T1000 (cell line): ENCODE measurements around the gene ABCC10.
"Not testable (repeated sequence)": the region's sequence is repeated elsewhere in the genome, so short reads cannot be mapped to it uniquely, and the experiment has no call there.

ENCODE experiments used
- DNase-seq: peaks from one replicate; lab custom pipeline; 2025; ENCODE audit warnings: mixed read lengths; lab: John Stamatoyannopoulos, UW

ABCC10 gene, protein sequence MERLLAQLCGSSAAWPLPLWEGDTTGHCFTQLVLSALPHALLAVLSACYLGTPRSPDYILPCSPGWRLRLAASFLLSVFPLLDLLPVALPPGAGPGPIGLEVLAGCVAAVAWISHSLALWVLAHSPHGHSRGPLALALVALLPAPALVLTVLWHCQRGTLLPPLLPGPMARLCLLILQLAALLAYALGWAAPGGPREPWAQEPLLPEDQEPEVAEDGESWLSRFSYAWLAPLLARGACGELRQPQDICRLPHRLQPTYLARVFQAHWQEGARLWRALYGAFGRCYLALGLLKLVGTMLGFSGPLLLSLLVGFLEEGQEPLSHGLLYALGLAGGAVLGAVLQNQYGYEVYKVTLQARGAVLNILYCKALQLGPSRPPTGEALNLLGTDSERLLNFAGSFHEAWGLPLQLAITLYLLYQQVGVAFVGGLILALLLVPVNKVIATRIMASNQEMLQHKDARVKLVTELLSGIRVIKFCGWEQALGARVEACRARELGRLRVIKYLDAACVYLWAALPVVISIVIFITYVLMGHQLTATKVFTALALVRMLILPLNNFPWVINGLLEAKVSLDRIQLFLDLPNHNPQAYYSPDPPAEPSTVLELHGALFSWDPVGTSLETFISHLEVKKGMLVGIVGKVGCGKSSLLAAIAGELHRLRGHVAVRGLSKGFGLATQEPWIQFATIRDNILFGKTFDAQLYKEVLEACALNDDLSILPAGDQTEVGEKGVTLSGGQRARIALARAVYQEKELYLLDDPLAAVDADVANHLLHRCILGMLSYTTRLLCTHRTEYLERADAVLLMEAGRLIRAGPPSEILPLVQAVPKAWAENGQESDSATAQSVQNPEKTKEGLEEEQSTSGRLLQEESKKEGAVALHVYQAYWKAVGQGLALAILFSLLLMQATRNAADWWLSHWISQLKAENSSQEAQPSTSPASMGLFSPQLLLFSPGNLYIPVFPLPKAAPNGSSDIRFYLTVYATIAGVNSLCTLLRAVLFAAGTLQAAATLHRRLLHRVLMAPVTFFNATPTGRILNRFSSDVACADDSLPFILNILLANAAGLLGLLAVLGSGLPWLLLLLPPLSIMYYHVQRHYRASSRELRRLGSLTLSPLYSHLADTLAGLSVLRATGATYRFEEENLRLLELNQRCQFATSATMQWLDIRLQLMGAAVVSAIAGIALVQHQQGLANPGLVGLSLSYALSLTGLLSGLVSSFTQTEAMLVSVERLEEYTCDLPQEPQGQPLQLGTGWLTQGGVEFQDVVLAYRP (N-terminal part only)

DNA sequence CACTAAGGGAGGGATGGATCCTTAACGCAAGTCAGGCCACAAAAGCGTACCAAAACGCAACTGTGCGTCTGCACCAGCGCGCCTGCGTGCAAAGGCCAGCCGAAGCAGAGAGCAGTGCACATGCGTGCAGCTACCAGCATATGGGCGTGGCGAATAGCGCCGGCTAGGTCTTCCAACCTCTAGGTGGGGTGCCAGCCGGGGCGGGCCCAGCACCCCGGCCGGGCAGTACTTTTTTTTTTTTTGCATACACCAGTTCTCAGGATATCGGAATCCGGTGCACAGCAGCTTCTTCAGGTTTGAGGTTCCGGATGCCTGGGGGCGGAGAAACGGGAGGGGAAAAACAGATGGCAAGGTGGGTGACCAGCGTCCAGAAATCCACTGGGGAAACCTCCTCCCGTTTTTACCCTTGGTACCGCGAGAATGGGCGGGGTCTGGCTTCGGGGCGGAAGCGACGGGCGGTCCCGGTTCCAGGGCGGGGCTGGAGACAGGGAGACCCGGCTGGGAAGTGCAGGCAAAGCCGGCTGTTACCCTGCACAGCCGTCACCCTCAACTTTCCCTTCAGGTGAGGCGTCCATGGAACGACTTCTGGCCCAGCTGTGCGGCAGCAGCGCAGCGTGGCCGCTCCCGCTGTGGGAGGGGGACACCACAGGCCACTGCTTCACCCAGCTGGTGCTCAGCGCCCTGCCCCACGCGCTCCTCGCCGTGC, at the start of gene ABCC10:
TSS of gene ABCC10 (plus strand) at position 136 of the 706 bp plus-strand sequence. CDS start at position 574, 438 bp downstream.
- peak; percentile 96 for DNase-seq

DNA sequence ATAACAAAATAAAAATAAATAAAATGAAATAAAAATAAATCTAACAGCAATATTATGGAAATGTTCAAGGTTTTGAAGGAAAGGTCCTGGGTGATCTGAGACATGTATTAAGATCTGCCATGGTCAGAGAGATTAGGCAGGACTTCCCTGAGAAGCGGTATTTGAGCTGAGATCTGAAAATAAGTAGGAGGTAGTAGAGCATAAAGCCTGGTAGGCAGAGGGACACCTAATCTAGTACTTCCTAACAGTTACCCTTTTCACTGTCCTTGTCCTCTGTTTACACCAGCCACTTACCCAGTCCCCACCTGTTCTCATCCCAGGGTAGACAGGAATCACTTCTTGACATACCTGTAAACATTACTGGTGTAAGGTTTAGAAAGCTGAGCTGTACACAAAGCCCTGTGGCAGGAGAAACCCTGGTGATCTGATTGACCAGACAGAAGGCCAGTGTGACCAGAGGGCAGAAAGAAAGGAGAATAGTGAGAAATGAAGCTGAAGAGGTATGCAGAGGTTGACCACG, 49.6 kb upstream of the ABCC10 start:
- no peak for DNase-seq

DNA sequence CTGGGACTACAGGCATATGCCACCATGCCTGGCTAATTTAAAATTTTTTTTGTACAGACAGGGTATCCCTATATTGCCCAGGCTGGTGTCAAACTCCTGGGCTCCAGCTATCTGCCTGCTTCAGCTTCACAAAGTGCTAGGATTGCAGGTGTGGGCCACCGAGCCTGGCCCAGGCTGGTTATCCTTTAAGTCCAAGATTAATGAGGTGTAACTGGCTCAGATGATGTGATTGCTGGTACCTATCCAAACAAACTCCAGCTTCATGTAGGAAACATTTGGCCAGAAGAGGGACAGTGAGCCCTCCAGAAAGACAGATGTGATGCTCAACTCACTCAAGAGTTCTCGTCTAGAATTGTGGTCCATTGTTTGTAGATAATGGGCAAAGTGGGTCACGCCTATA, 48.7 kb upstream of the ABCC10 start:
- DNase-seq = no peak

DNA sequence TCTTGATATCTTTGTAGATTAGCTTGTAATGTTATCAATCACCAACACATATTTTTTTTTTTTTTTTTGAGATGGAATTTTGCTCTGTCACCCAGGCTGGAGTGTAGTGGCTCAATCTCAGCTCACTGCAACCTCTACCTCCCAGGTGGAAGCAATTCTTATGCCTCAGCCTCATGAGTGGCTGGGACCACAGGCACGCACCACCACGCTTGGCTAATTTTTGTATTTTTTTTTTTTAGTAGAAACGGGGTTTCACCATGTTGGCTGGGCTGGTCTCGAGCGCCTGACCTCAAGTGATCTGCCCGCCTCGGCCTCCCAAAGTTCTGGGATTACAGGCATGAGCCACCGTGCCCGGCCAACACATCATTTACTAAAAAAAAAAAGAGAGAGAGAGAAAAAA, 46.5 kb upstream of the ABCC10 start:
- not testable (repeated sequence) for DNase-seq

DNA sequence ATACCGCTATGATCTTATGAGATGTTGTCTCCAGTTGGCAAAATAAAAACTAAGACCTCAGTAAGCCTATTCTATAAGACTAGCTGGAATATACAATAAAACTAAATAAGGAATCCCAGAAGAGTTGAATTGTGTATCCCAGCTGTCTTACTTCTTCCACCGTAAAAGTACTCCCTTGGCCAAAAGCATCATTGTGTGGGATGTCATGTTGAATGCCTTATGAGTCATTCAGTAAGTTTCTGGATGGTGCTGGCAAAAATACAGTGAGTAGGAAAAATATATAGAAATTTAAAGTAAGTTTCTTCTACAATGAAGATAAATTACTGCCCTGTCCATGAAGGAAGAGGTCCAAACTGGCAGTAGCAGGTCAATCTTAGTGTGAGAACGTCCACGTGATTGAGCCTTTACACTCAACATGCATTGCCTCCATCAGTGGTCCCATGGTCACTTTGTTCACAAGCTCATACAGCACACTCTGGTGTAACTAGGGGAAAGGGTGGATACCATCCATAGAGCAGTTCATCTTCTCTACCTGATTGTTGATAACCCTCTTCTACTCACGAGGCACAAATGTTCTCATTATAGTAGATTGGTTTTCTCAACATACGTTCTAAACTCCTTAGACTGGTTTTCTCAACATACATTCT, 44.2 kb upstream of the ABCC10 start:
- no peak for DNase-seq

DNA sequence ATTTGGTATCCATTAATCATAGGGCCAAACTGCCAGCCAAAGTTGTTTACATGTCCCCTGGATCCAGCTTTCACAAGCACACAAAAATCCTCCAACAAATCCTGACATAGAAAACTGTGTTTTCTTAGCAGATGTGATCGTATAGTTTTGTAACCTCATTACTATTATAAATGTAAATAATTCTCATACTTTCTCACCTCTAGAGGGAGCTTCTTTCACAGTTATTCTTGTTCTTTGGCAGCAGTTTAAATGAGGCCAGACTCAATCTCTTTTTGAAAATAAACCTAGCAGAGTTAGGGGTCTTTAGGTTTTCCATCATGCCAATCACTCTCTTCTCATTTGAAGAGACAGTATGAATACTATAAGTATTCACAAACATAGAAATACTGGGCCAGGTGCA, 40.8 kb upstream of the ABCC10 start:
- DNase-seq = no peak

DNA sequence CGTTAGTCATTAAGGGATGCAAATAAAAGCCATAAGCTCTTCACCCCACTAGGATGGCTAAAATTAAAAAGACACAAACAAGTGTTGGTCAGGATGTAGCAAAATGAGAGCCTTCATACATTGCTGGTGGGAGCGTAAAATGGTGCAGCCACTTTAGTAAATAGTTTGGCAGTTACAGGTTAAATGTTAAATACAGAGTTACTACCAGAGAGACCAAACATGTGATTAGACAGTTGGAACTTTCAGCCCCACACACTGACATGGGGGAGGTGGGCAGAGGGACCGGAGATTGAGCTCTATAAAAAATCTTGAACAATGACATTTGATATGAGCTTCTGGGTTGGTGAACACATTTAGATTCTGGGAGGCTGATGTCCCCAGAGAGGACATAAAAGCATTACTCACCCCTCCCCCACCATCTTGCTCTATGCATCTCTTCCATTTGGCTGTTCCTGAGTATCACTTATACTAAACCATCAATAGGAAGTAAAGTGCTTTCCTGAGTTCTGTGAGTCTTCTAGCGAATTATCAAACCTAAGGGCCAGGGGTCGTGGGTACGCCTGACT, 37.5 kb upstream of the ABCC10 start:
- DNase-seq = no peak

DNA sequence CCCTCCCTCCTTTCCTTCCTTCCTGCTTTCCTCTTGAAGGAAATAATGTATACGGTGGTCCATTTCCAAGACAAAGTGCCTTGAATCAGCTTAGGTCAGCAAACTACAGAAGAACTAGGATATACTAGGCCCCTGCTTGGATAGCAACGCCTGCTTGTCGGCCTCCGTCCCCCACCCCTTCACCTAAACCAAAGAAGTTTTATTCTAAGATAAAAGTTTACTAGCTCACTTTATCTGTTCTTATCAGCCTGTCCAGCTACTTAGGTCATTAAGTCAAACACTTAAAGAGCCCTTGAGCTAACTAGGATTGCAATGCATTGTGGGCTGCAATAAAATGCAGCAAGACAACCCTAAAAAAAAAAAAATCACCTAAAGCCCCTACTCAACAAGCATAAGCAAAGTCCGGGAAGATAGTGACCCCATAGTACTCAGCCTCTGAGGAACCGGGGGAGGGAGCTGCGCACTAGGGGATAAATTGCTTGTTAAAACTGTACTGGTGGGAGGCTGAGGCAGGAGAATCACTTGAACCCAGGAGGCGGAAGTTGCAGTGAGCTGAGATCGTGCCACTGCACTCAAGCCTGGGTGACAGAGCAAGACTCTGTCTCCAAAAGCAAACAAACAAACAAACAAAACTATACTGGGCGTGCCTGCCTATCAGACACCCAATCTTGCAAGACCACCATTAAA, 36.4 kb upstream of the ABCC10 start:
- not testable (repeated sequence) for DNase-seq

DNA sequence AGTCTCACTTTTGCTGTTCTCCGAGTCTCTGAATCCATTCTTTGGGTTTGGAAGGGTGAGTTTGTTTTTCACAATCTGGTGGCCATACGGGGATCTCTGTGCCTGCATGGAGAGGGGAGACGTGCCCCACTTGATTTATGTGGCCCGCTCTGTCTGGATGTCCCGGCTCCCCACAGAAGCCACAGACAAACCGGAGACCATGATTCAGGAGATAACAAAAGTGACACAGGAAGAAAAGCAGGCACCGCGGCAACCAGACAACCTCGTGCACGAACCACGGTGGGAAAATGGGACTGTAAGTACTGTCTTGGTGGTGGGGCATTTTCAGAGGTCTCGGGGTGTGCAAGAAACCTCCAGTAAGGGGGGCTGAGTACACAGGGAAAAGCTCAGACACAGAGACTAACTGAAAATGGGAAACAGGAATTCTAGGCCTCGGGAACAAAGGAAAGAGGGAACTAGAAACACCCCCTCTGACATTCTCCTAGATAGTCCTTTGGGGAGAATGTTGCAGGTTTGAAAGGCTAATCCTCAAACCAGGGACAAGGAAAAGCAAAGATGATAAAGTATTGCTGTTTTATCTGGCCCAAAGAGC, 35.8 kb upstream of the ABCC10 start:
- DNase-seq = no peak

DNA sequence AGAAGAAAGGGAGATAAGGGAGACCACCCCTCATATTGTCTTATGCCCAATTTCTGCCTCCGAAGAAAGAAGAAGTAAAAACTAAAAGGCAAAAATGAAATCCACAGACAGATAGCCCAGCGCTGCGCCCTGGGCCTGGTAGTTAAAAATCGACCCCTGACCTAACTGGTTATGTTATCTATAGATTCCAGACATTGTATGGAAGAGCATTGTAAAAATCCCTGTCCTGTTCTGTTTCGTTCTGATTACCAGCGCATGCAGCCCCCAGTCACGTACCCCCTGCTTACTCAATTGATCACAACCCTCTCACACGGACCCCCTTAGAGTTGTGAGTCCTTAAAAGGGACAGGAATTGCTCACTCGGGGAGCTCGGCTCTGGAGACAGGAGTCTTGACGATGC, 34.2 kb upstream of the ABCC10 start:
- not testable (repeated sequence) for DNase-seq

DNA sequence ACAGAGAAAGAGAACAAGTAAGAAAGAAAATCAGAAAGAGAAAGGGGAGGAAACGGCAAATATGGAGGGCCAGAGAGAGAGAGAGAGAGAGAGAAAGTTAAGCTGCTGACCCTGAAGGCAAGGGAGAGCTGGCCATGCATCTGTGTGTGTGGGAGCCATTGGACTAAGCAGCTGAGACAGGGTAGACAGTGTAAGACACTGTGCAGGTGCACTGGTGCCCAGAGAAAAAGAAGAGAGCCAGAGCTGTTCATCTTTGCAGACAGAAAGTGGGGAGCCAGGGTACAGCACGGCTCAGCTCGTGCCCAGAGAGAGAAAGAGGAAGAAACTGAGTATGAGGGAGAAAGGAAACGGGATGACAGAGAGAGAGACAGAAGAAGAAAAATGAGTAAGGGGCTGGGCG, 33.7 kb upstream of the ABCC10 start:
- DNase-seq = no peak

DNA sequence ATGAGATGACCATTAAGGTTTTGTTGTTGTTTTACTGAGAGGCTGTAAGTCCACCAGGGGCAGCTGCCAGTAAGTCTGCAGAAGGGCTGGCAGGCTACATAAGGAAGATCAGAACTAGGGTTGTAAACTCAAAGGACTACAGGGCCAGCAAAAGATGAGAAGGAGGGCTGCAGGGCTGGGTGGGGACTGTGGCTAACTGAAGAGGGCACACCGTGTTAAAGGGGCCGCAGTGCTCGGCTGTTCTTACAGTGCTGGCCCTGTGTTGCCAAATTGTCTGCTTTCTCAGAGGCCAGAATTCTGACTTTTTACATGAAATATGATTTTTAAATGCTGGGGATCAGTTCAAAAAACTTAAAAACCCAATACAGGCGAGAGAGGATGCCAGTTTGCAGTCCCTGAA, 32.4 kb upstream of the ABCC10 start:
- no peak for DNase-seq

DNA sequence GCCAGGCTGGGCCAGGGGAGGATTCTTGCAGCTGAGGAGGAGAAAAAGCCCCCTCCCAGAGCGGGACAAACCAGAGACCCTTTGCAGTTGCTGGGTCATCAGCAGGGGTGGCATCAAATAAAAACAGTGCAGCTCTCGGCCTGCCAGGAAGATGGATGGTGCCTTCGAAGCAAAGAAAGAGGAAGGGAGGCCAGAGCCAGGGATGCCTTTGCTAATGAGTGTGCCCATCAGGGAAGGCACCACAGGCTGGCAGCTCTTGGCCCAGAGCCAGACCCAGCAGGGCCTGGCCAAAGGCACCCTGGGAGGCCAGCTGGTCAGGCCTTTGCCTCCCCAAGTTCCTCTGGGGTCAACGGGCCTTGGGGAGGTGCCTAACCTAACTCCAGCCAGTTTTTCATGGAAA, 31.6 kb upstream of the ABCC10 start:
- no peak for DNase-seq

DNA sequence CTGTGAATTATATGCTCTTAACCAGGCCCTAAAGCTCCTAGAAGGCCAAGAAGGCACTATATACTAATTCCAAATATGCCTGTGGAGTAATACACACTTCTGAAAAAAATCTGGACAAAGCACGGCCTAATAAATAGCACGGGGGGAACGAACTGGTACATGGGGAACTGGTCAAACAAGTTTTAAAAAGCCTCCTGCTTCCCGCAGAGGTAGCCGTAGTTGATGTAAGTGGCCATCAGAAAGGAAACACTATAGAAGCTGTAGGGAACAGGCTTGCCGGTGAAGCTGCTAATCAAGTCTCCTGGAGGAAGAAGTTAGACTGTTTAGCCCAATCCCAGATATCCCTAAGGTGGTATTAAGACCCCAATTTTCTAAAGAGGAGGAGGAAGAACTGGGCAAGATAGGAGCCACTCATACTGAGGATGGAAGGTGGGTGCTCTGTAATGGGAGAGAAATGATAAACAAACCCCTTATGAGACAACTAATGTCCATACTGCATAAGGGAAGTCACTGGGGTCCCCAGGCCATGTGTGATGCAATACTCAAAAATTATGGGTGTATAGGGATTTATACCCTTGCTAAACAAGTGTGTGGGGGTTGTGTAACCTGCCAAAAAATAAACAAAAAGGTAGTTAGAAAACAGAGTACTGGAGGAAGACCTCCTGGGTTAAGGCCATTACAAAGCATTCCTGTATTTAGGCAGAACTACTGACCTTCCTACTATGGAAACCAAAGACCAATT, 30.8 kb upstream of the ABCC10 start:
- DNase-seq = no peak

DNA sequence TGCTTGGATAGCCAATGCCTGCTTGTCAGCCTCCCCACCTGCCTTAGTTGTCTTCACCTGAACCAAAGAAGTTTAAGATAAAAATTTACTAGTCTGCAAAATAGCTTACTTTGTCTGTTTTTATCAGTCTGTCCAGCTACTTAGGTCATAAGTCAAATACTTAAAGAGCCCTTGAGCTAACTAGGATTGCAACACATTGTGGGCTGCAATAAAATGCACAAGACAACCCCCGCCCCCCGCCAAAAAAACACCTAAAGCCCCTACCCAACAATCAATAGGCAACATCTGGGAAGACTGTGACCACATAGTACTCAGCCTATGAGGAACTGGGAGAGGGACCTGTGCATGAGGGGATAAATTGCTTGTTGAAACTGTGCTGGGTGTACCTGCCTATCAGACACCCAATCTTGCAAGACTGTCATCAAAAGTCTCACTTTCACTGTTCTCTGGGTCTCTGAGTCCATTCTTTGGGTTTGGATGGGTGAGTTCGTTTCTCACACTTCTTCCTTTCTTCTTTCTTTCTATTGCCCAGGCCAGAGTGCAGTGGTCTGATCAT, 27.3 kb upstream of the ABCC10 start:
- no peak for DNase-seq

DNA sequence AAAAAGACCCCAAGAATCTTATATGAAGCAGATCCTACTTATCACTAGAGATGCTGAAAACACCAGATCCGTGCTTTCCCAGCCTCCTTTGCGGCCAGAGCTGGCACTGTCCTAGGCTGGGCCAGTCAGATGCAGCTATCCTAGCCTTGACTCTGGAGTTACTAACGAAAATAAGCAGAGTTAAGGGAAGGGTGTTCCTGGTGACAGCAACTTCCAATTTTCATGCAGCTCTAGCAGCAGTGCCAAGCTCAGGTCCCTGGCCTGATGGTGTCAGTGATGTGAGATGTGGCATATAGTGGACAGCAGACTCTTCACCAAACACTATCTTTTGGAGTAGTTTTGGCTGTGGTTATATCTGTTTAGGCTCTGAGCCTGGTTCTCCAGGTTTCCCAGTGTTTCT, 25.6 kb upstream of the ABCC10 start:
- no peak for DNase-seq

DNA sequence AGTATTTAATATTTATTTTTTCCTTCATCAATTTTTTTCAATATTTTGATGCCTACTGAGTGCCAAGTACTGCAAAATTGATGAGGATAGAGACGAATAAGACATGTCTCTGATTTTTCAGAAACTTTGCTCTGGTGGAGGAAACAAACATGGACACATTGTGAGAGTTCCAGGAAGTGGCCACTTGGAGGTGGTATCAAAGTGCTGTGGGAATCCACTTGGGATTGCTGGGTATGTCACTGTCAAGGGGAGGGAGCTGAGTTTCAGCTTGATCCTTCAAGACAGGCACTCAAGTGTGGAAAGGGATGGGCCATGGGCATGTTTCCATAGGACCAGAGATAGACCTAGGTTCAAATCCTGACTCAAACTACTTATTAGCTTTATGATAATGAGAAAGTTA, 24.5 kb upstream of the ABCC10 start:
- DNase-seq = no peak

DNA sequence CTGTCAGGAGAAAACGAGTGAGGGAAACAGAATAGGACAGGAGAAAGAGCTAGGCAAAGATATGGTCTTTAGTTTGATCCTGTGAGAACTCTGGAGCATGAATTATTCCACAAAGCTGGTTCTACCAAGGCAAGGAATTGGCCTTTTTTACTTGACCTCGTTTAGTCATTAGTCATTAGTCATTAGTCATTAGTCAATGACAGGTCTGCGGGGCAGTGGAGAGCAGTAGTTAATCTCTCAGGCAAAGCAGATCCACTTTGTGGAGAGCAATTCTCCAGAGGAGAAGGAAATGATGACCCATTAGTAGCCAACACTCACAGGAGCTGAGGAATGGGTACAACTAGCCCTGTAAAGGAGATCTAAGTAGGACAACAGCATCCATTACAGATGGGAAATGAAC, 22.0 kb upstream of the ABCC10 start:
- DNase-seq = no peak

DNA sequence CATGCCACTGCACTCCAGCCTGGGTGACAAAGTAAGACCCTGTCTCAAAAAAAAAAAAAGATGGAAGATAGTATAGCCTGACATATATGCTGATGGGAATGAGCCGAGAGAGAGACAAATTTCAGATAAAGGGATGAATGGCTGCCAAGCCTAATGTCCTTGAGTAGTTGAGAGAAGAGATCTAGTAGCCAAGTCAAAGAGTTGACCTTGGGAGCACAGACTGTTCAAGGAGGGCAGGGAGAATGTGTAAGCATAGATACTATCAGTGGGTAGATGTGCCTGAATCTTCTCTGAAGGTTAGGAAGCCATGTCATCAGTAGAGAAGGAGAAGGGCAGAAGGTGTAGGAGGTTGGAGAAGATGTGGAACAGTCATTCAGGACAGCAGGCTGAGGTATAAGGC, 20.0 kb upstream of the ABCC10 start:
- DNase-seq = no peak
